ENCODE measurements around the gene JMJD1C.
"Not testable (repeated sequence)": the region's sequence is repeated elsewhere in the genome, so short reads cannot be mapped to it uniquely, and the experiment has no call there.

JMJD1C gene

GRCh38 chr10:63503395-63503794 lies 37.6 kb upstream of the JMJD1C start:
- Histone ChIP-seq H3K4me3 (replicated peaks; ENCODE audit: low read depth, low read length) (no peak overlapping the region), H3K36me3 (ENCODE audit: control insufficient read depth, insufficient read depth, low read length) (no peaks in the 10 kb centered on the region), H3K27me3 (replicated peaks; ENCODE audit: control insufficient read depth, insufficient read depth, low read length) (no peaks in the 10 kb centered on the region)
- no peak for TF ChIP-seq CTCF (IDR thresholded peaks at IDR 0.05; ENCODE audit: insufficient read depth, low read length, poor library complexity, severe bottlenecking)
- no peak for DNase-seq (ENCODE audit: extremely low read depth, insufficient read length)

- H3K27me3 ChIP-seq (replicated peaks; ENCODE audit: control insufficient read depth, insufficient read depth, low read length), result no peaks in the 10 kb centered on the region
- TF ChIP-seq CTCF (IDR thresholded peaks at IDR 0.05; ENCODE audit: insufficient read depth, low read length, poor library complexity, severe bottlenecking), result no peak
- H3K4me3 ChIP-seq (replicated peaks; ENCODE audit: low read depth, low read length), result no peak overlapping the region
- no peaks in the 10 kb centered on the region for H3K36me3 ChIP-seq (ENCODE audit: control insufficient read depth, insufficient read depth, low read length)
- no peak for DNase-seq (ENCODE audit: extremely low read depth, insufficient read length)
These were observed 37.1 kb upstream of the JMJD1C start for GRCh38 chr10:63502832-63503231.

- no peaks in the 10 kb centered on the region for H3K27me3 ChIP-seq (replicated peaks; ENCODE audit: control insufficient read depth, insufficient read depth, low read length)
- no peak for DNase-seq (ENCODE audit: extremely low read depth, insufficient read length)
- H3K4me3 ChIP-seq (replicated peaks; ENCODE audit: low read depth, low read length), result no peak overlapping the region
These were observed 36.2 kb upstream of the JMJD1C start for GRCh38 chr10:63501954-63502353.

GRCh38 chr10:63500551-63500950 lies 34.8 kb upstream of the JMJD1C start:
- H3K4me3 ChIP-seq (replicated peaks; ENCODE audit: low read depth, low read length); H3K36me3 ChIP-seq (ENCODE audit: control insufficient read depth, insufficient read depth, low read length); H3K27me3 ChIP-seq (replicated peaks; ENCODE audit: control insufficient read depth, insufficient read depth, low read length); DNase-seq (ENCODE audit: extremely low read depth, insufficient read length): not testable (repeated sequence)

More at GRCh38 chr10:63501954-63502353, 36.2 kb upstream of the JMJD1C start:
- no peak for TF ChIP-seq CTCF (IDR thresholded peaks at IDR 0.05; ENCODE audit: insufficient read depth, low read length, poor library complexity, severe bottlenecking)
- H3K36me3 ChIP-seq (ENCODE audit: control insufficient read depth, insufficient read depth, low read length), result no peaks in the 10 kb centered on the region

GRCh38 chr10:63498665-63499064 lies 32.9 kb upstream of the JMJD1C start:
- DNase-seq (ENCODE audit: extremely low read depth, insufficient read length), result no peak
- H3K36me3 ChIP-seq (ENCODE audit: control insufficient read depth, insufficient read depth, low read length), result no peaks in the 10 kb centered on the region
- no peaks in the 10 kb centered on the region for H3K27me3 ChIP-seq (replicated peaks; ENCODE audit: control insufficient read depth, insufficient read depth, low read length)
- no peak for TF ChIP-seq CTCF (IDR thresholded peaks at IDR 0.05; ENCODE audit: insufficient read depth, low read length, poor library complexity, severe bottlenecking)
- no peak overlapping the region for H3K4me3 ChIP-seq (replicated peaks; ENCODE audit: low read depth, low read length)

GRCh38 chr10:63497321-63497720 lies 31.5 kb upstream of the JMJD1C start:
- H3K4me3 ChIP-seq (replicated peaks; ENCODE audit: low read depth, low read length), result no peak overlapping the region
- H3K27me3 ChIP-seq (replicated peaks; ENCODE audit: control insufficient read depth, insufficient read depth, low read length), result no peaks in the 10 kb centered on the region
- no peak for TF ChIP-seq CTCF (IDR thresholded peaks at IDR 0.05; ENCODE audit: insufficient read depth, low read length, poor library complexity, severe bottlenecking)
- DNase-seq (ENCODE audit: extremely low read depth, insufficient read length), result no peak
- no peaks in the 10 kb centered on the region for H3K36me3 ChIP-seq (ENCODE audit: control insufficient read depth, insufficient read depth, low read length)
